ENCODE measurements around the gene RAMP1. TPM values are rescaled to one million over a fixed set of nuclear protein-coding genes. Genes with fewer than 3 reads are reported as not detected.

RAMP1 gene
- total and polyA plus RNA-seq, 9 of the 15 experiments (the other 6 are each of a cell fraction or from before 2014, with no cell fraction given): 0.72 to 0.77 TPM; not detected in 7

- no peak for TF ChIP-seq CREB3L1 (IDR thresholded peaks at IDR 0.05; ENCODE audit: borderline replicate concordance, low read depth)
- no peak for TF ChIP-seq NFYB (IDR thresholded peaks at IDR 0.05; ENCODE audit: extremely low read depth, insufficient read length)
- TF ChIP-seq TAF15 (IDR thresholded peaks at IDR 0.05; ENCODE audit: low read depth, low read length): no peak
Observed at GRCh38 chr2:237819231-237819630, 40.2 kb upstream of the RAMP1 start (continued).

- H3K4me1 ChIP-seq (replicated peaks in 1 of 2; ENCODE audit: control insufficient read depth in 2 of 2, insufficient read depth in 2 of 2, low read length in 2 of 2): no peaks in the 10 kb centered on the region
- CTCF ChIA-PET (ENCODE audit: low intra/inter-chr PET ratio): no interaction called here
- no peaks in the 10 kb centered on the region for H3K79me2 ChIP-seq (ENCODE audit: control insufficient read depth, insufficient read depth, low read length)
- no peaks in the 10 kb centered on the region for H4K20me1 ChIP-seq (replicated peaks; ENCODE audit: control insufficient read depth, insufficient read depth, low read length)
- no peaks in the 10 kb centered on the region for H3K36me3 ChIP-seq (ENCODE audit: control insufficient read depth, insufficient read depth, low read length)
- no peaks in the 10 kb centered on the region for H3K9me3 ChIP-seq (replicated peaks; ENCODE audit: control insufficient read depth, insufficient read depth, low read depth, low read length)
- no peak overlapping the region for H3K4me3 ChIP-seq
- ATAC-seq (no peak), FAIRE-seq (no peak), DNase-seq (ENCODE audit: extremely low read depth in 1 of 4, low spot score in 3 of 4) (no peak)
- no peaks in the 10 kb centered on the region for H3K9me1 ChIP-seq (ENCODE audit: control insufficient read depth, insufficient read depth, low read length)
- in situ Hi-C loops (cut with MboI): no loop called here
- WGBS (ENCODE audit: insufficient coverage, low coverage, missing lambda C conversion rate): 0% methylated on average over 2 of the region's 2 CpGs
- no peak overlapping the region for H3K4me2 ChIP-seq (ENCODE audit: insufficient read depth, low read length)
- intact Hi-C loops (cut with micrococcal nuclease): no loop called here
- no peak overlapping the region for H3K27ac ChIP-seq (ENCODE audit: extremely low read depth, low read depth, low read length)
- no peak overlapping the region for H3K9ac ChIP-seq (ENCODE audit: insufficient read depth in 1 of 2, low read depth in 2 of 2, low read length in 2 of 2)
- no peak overlapping the region for H2AFZ ChIP-seq (ENCODE audit: low read depth, low read length)
- BruUV-seq (replicated peaks): no TSS peak
- no peaks in the 10 kb centered on the region; a peak in 1 of 5 replicates for H3K27me3 ChIP-seq (ENCODE audit: control insufficient read depth in 2 of 2, insufficient read depth in 2 of 2, low read length in 2 of 2)
- POLR2A ChIA-PET: no interaction called here
- TF ChIP-seq PCBP2 (IDR thresholded peaks at IDR 0.05; ENCODE audit: low read depth, low read length, poor library complexity, severe bottlenecking) (no peak), ZNF395 (CRISPR knock-in tag; IDR thresholded peaks at IDR 0.05) (no peak), KLF13 (tag; IDR thresholded peaks at IDR 0.05; ENCODE audit: borderline replicate concordance, low read depth) (no peak), BCLAF1 (IDR thresholded peaks at IDR 0.05; ENCODE audit: borderline replicate concordance in 1 of 2, control insufficient read depth in 1 of 2, low read depth in 2 of 2, low read length in 1 of 2) (no peak), NCOA2 (IDR thresholded peaks at IDR 0.05; ENCODE audit: partially characterized antibody in 2 of 2) (no peak), ETV6 (IDR thresholded peaks at IDR 0.05; ENCODE audit: borderline replicate concordance in 1 of 2, low read depth in 2 of 2, low read length in 1 of 2) (no peak), ETV6 (CRISPR knock-in tag; IDR thresholded peaks at IDR 0.05; ENCODE audit: borderline replicate concordance) (no peak), CLOCK (CRISPR knock-in tag; IDR thresholded peaks at IDR 0.05; ENCODE audit: borderline replicate concordance) (no peak)
Observed at GRCh38 chr2:237820421-237820820, 39.0 kb upstream of the RAMP1 start.
